Measurements from ENCODE around the gene ATP2B2.
A peak's percentile ranks its signal among the peaks of the same experiment; 100 is the strongest.

The ATP2B2 gene

DNA sequence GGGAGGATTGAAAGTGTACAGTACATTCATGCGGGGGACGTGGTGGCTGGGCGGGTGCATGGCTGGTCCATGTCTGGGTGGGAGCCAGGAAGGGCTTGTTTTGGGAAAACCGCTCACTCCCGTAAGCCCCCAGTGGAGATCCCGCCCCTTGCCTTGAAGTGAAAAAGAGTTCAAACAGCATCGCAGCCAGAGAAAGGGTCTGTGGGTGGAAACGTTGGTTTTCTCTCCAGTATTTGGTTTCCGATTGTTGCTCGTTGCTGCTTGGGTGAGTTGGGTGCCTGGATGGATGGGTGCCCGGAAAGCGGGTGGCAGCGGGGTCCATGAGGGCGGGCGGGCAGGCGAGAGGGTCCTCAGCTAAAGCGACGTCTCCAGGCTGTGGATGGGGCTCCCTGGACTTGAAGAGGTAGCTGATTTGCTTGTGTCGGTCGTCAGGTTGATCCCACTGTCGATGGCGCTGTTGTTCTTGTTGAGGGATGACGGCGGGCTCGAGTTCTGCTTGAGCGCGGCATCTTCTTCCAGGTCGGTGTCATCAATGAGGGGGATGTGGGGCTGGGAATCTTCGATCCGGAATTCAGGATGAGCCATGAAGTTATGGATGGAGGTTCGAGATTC is 176.8 kb downstream of the ATP2B2 start:
- Histone ChIP-seq H3K4ac (ENCODE audit: low read depth in 1 of 2, low read length in 2 of 2) (no peak overlapping the region), H3K79me1 (replicated peaks; ENCODE audit: low read length, poor library complexity, severe bottlenecking) (no peaks in the 10 kb centered on the region), H4K91ac (ENCODE audit: low read length) (no peak overlapping the region), H3K4me1 (ENCODE audit: control insufficient read depth, insufficient read depth, low read depth, low read length) (no peaks in the 10 kb centered on the region), H2AFZ (ENCODE audit: low read depth, low read length) (no peak overlapping the region), H3K23ac (ENCODE audit: low read length in 2 of 2) (no peak overlapping the region), H2BK15ac (ENCODE audit: low read depth, poor library complexity, severe bottlenecking) (no peak overlapping the region), H2BK120ac (ENCODE audit: low read depth, low read length) (no peak overlapping the region), H3K27me3 (ENCODE audit: control insufficient read depth in 1 of 2, insufficient read depth in 1 of 2, low read length in 2 of 2) (peaks cover 73 to 91% of the 10 kb centered on the region in 2 experiments), H3K14ac (ENCODE audit: low read length in 2 of 2) (no peak overlapping the region), H4K8ac (ENCODE audit: low read length) (no peak overlapping the region), H3K36me3 (ENCODE audit: control insufficient read depth in 1 of 2, insufficient read depth in 2 of 2, low read depth in 1 of 2, low read length in 2 of 2) (no peaks in the 10 kb centered on the region), H3K9ac (ENCODE audit: low read length) (no peak overlapping the region), H2AK5ac (ENCODE audit: low read length, severe bottlenecking) (no peak overlapping the region), H2BK12ac (ENCODE audit: low read length in 2 of 2) (no peak overlapping the region), H2BK5ac (ENCODE audit: low read depth, low read length, poor library complexity, severe bottlenecking) (no peak overlapping the region), H3K4me3 (ENCODE audit: insufficient read depth in 1 of 2, low read depth in 1 of 2, low read length in 2 of 2) (no peak overlapping the region), H3K4me2 (ENCODE audit: low read length, poor library complexity, severe bottlenecking) (no peak overlapping the region), H3K27ac (ENCODE audit: low read length, poor library complexity, severe bottlenecking) (no peak overlapping the region), H3K18ac (ENCODE audit: low read depth in 1 of 2, low read length in 2 of 2) (no peak overlapping the region), H3K9me3 (ENCODE audit: control insufficient read depth, low read length) (no peaks in the 10 kb centered on the region)
- no peak for DNase-seq
- WGBS, result 67% methylated on average over 31 of the region's 31 CpGs

DNA sequence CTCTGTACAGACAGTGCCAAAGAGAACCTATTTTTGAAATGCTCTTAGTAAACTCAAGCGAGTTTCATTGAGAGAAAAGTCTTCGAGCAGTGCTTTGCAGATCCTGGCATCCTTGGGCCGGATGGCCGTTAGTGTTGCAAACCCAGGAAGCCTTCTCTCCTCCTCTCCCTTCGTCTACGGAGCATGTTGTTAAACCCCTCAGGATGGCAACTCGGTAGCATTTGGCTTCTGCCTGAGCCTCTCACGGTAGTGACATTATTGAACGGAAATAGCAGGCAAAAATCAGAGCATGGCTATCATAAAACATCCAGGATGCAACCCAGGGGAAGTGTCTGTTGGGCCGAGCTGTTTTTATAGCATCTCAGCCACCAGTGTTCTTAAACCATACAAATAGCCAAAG is 177.8 kb downstream of the ATP2B2 start:
- H2BK5ac ChIP-seq (ENCODE audit: low read depth, low read length, poor library complexity, severe bottlenecking), result no peak overlapping the region
- no peak overlapping the region for H3K27ac ChIP-seq (ENCODE audit: low read length, poor library complexity, severe bottlenecking)

DNA sequence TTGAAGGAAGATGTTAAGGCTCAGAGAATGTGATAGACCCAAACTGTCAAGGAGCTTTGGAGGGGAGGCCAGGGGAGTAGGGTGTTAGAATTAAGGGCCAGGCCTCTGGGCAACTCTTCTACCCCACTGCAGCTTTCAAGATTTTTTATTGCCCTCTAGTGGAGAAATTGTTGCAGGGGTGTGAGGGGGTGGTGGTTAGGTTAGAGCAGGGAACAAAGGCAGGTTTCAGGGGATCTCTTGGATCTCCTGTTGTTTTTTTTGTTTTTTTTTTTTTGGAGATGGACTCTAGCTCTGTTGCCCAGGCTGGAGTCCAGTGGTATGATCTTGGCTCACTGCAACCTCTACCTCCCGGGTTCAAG is 183.1 kb downstream of the ATP2B2 start:
- no peak overlapping the region for H4K91ac ChIP-seq (ENCODE audit: low read length)

More for the DNA sequence above, 177.8 kb downstream of the ATP2B2 start:
- no peaks in the 10 kb centered on the region for H3K36me3 ChIP-seq (ENCODE audit: control insufficient read depth in 1 of 2, insufficient read depth in 2 of 2, low read depth in 1 of 2, low read length in 2 of 2)
- peaks cover 66 to 81% of the 10 kb centered on the region in 2 experiments for H3K27me3 ChIP-seq (ENCODE audit: control insufficient read depth in 1 of 2, insufficient read depth in 1 of 2, low read length in 2 of 2)
- H3K14ac ChIP-seq (ENCODE audit: low read length in 2 of 2), result no peak overlapping the region
- WGBS, result 73% methylated on average over 9 of the region's 10 CpGs
- H3K18ac ChIP-seq (ENCODE audit: low read depth in 1 of 2, low read length in 2 of 2), result no peak overlapping the region
- H2BK12ac ChIP-seq (ENCODE audit: low read length in 2 of 2), result no peak overlapping the region
- no peak overlapping the region for H3K9ac ChIP-seq (ENCODE audit: low read length)
- H4K8ac ChIP-seq (ENCODE audit: low read length), result no peak overlapping the region
- H3K4ac ChIP-seq (ENCODE audit: low read depth in 1 of 2, low read length in 2 of 2), result no peak overlapping the region
- no peak overlapping the region for H3K4me3 ChIP-seq (ENCODE audit: insufficient read depth in 1 of 2, low read depth in 1 of 2, low read length in 2 of 2)
- H3K4me1 ChIP-seq (ENCODE audit: control insufficient read depth, insufficient read depth, low read depth, low read length), result no peaks in the 10 kb centered on the region
- no peak overlapping the region for H2BK120ac ChIP-seq (ENCODE audit: low read depth, low read length)
- no peak for DNase-seq
- peak overlapping the region; percentile 23 for H2AFZ ChIP-seq (ENCODE audit: low read depth, low read length)
- no peak overlapping the region for H2AK5ac ChIP-seq (ENCODE audit: low read length, severe bottlenecking)
- no peak overlapping the region for H2BK15ac ChIP-seq (ENCODE audit: low read depth, poor library complexity, severe bottlenecking)
- no peaks in the 10 kb centered on the region for H3K9me3 ChIP-seq (ENCODE audit: control insufficient read depth, low read length)
- H3K4me2 ChIP-seq (ENCODE audit: low read length, poor library complexity, severe bottlenecking), result no peak overlapping the region
- no peak overlapping the region for H3K23ac ChIP-seq (ENCODE audit: low read length in 2 of 2)
- no peak overlapping the region for H4K91ac ChIP-seq (ENCODE audit: low read length)
- H3K79me1 ChIP-seq (replicated peaks; ENCODE audit: low read length, poor library complexity, severe bottlenecking), result no peaks in the 10 kb centered on the region

DNA sequence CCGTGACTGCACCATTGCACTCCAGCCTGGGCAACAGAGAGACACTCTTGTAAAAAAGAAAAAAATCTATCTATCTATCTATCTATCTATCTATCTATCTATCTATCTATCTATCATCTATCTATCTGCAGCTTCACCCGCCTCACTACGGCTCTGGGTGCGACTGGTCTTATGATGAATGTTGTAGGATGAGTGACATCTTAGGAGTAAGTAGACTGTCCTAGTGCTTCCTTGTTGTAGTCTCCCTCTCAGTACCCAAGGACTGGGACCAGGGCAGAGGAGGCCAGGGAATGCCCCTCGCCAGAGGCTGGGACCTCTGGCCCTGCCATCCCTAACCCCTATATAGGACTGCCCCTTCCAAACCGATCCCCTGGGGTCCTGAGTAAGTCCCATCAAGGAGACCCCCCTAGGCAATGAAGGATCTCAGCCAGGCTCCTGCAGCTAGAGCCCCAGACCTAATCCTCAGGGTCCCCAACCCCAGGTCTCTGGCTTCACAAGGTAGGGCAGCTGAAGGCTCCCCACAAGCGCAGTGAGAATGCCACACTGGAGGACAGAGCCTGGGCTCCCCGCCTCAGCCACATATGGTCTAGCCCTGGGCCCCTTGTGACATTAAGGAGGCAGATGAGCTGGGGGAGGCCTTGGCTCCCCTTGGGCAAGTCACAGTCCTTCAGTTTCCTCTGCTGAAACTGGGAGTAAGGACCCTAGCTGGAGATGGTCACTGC is 183.6 kb downstream of the ATP2B2 start:
- Histone ChIP-seq H3K4me2 (ENCODE audit: low read length, poor library complexity, severe bottlenecking) (no peak overlapping the region), H3K18ac (ENCODE audit: low read depth in 1 of 2, low read length in 2 of 2) (no peak overlapping the region), H3K79me1 (replicated peaks; ENCODE audit: low read length, poor library complexity, severe bottlenecking) (peaks cover 13% of the 10 kb centered on the region), H3K9me3 (ENCODE audit: control insufficient read depth, low read length) (no peaks in the 10 kb centered on the region), H4K91ac (ENCODE audit: low read length) (peak overlapping the region; percentile 10), H2BK5ac (ENCODE audit: low read depth, low read length, poor library complexity, severe bottlenecking) (no peak overlapping the region), H3K4ac (ENCODE audit: low read depth in 1 of 2, low read length in 2 of 2) (no peak overlapping the region), H3K4me1 (ENCODE audit: control insufficient read depth, insufficient read depth, low read depth, low read length) (peaks cover 8% of the 10 kb centered on the region), H3K36me3 (ENCODE audit: control insufficient read depth in 1 of 2, insufficient read depth in 2 of 2, low read depth in 1 of 2, low read length in 2 of 2) (peaks cover 15 to 24% of the 10 kb centered on the region in 2 experiments), H2BK15ac (ENCODE audit: low read depth, poor library complexity, severe bottlenecking) (peak overlapping the region; percentile 9), H3K27me3 (ENCODE audit: control insufficient read depth in 1 of 2, insufficient read depth in 1 of 2, low read length in 2 of 2) (peaks cover 19 to 23% of the 10 kb centered on the region in 2 experiments), H2AFZ (ENCODE audit: low read depth, low read length) (no peak overlapping the region), H3K14ac (ENCODE audit: low read length in 2 of 2) (no peak overlapping the region), H3K4me3 (ENCODE audit: insufficient read depth in 1 of 2, low read depth in 1 of 2, low read length in 2 of 2) (peak overlapping the region in 1 of 2 experiments; percentile 100), H2BK120ac (ENCODE audit: low read depth, low read length) (no peak overlapping the region), H3K27ac (ENCODE audit: low read length, poor library complexity, severe bottlenecking) (no peak overlapping the region), H3K23ac (ENCODE audit: low read length in 2 of 2) (no peak overlapping the region), H4K8ac (ENCODE audit: low read length) (peak overlapping the region; percentile 32), H3K9ac (ENCODE audit: low read length) (peak overlapping the region; percentile 100), H2AK5ac (ENCODE audit: low read length, severe bottlenecking) (no peak overlapping the region), H2BK12ac (ENCODE audit: low read length in 2 of 2) (peak overlapping the region in 1 of 2 experiments; percentile 21)
- no peak for DNase-seq
- 92% methylated on average over 5 of the region's 8 CpGs for WGBS

More for the DNA sequence above, 183.1 kb downstream of the ATP2B2 start:
- DNase-seq, result no peak
- H2BK15ac ChIP-seq (ENCODE audit: low read depth, poor library complexity, severe bottlenecking), result no peak overlapping the region
- no peak overlapping the region for H2AFZ ChIP-seq (ENCODE audit: low read depth, low read length)
- no peak overlapping the region for H3K18ac ChIP-seq (ENCODE audit: low read depth in 1 of 2, low read length in 2 of 2)
- peaks cover 8% of the 10 kb centered on the region for H3K4me1 ChIP-seq (ENCODE audit: control insufficient read depth, insufficient read depth, low read depth, low read length)
- H4K8ac ChIP-seq (ENCODE audit: low read length), result no peak overlapping the region
- H2AK5ac ChIP-seq (ENCODE audit: low read length, severe bottlenecking), result no peak overlapping the region
- H3K4me3 ChIP-seq (ENCODE audit: insufficient read depth in 1 of 2, low read depth in 1 of 2, low read length in 2 of 2), result no peak overlapping the region
- H3K79me1 ChIP-seq (replicated peaks; ENCODE audit: low read length, poor library complexity, severe bottlenecking), result peaks cover 8% of the 10 kb centered on the region
- no peak overlapping the region for H3K9ac ChIP-seq (ENCODE audit: low read length)
- no peak overlapping the region for H3K23ac ChIP-seq (ENCODE audit: low read length in 2 of 2)
- H3K4ac ChIP-seq (ENCODE audit: low read depth in 1 of 2, low read length in 2 of 2), result no peak overlapping the region
- H3K27me3 ChIP-seq (ENCODE audit: control insufficient read depth in 1 of 2, insufficient read depth in 1 of 2, low read length in 2 of 2), result peaks cover 20 to 29% of the 10 kb centered on the region in 2 experiments
- H3K36me3 ChIP-seq (ENCODE audit: control insufficient read depth in 1 of 2, insufficient read depth in 2 of 2, low read depth in 1 of 2, low read length in 2 of 2), result peaks cover 12 to 19% of the 10 kb centered on the region in 2 experiments
- H3K14ac ChIP-seq (ENCODE audit: low read length in 2 of 2), result no peak overlapping the region
- H3K9me3 ChIP-seq (ENCODE audit: control insufficient read depth, low read length), result no peaks in the 10 kb centered on the region
- no peak overlapping the region for H3K27ac ChIP-seq (ENCODE audit: low read length, poor library complexity, severe bottlenecking)
- no peak overlapping the region for H2BK120ac ChIP-seq (ENCODE audit: low read depth, low read length)
- WGBS, result 100% methylated on average over 1 of the region's 1 CpG
- H2BK5ac ChIP-seq (ENCODE audit: low read depth, low read length, poor library complexity, severe bottlenecking), result no peak overlapping the region
- no peak overlapping the region for H3K4me2 ChIP-seq (ENCODE audit: low read length, poor library complexity, severe bottlenecking)
- H2BK12ac ChIP-seq (ENCODE audit: low read length in 2 of 2), result peak overlapping the region in 1 of 2 experiments; percentile 21
